HUDEP-2 (cell line): ENCODE data around the gene GGN.

Experiments
- DNase-seq, 76 experiments: peaks; one replicate each; lab custom pipeline; 2025; ENCODE audit not compliant: unreplicated experiment in 76 of 76; lab: John Stamatoyannopoulos, UW

Gene GGN

GRCh38 chr19:38388349-38389100, 691 bp upstream of the GGN start, which contains the start of gene SPRED3:
SPRED3 (plus strand) TSS chr19:38388697; CDS start chr19:38390303, 1,606 bp downstream.
- DNase-seq: no peak

- peak in 12 of 76 experiments; percentile 36 to 63 (median 48) for DNase-seq
Observed at GRCh38 chr19:38386971-38387549, 774 bp downstream of the GGN start.

GRCh38 chr19:38386300-38386970, 1.4 kb downstream of the GGN start:
- no peak for DNase-seq

GRCh38 chr19:38385804-38386257, 2.0 kb downstream of the GGN start:
- DNase-seq: peak in 17 of 76 experiments; percentile 14 to 58 (median 33)

GRCh38 chr19:38385057-38385803, 2.6 kb downstream of the GGN start:
- DNase-seq: no peak

GRCh38 chr19:38384209-38385027, 3.4 kb downstream of the GGN start:
- peak in 40 of 76 experiments; percentile 8 to 50 (median 28) for DNase-seq

GRCh38 chr19:38383743-38384142, 4.1 kb downstream of the GGN start:
- no peak for DNase-seq

GRCh38 chr19:38383184-38383583, 4.7 kb downstream of the GGN start:
- no peak for DNase-seq

GRCh38 chr19:38381138-38381537, 6.7 kb downstream of the GGN start:
- no peak for DNase-seq

- no peak for DNase-seq
Observed at GRCh38 chr19:38378866-38379265, 9.0 kb downstream of the GGN start.

- no peak for DNase-seq
Observed at GRCh38 chr19:38377052-38377451, 10.8 kb downstream of the GGN start.

GRCh38 chr19:38376576-38376975, 11.3 kb downstream of the GGN start:
- DNase-seq: no peak

- no peak for DNase-seq
Observed at GRCh38 chr19:38375748-38376147, 12.1 kb downstream of the GGN start.

- DNase-seq: peak in 3 of 76 experiments; percentile 62 to 73 (median 65)
Observed at GRCh38 chr19:38375098-38375493, 12.7 kb downstream of the GGN start.

GRCh38 chr19:38374332-38375097, 13.3 kb downstream of the GGN start, which contains the start of gene PSMD8:
PSMD8 (plus strand) TSS chr19:38374571; CDS start chr19:38374602, 31 bp downstream.
- DNase-seq: peak in 75 of 76 experiments; percentile 94 to 100 (median 100)

- DNase-seq: no peak
Observed at GRCh38 chr19:38373907-38374331, 13.9 kb downstream of the GGN start.

- no peak for DNase-seq
Observed at GRCh38 chr19:38371081-38371480, 16.8 kb downstream of the GGN start.

GRCh38 chr19:38370299-38370698, 17.5 kb downstream of the GGN start:
- no peak for DNase-seq

GRCh38 chr19:38369584-38369983, 18.2 kb downstream of the GGN start:
- no peak for DNase-seq
